GM21528 (cell line): Measurements from ENCODE around the gene TASL.
"Not testable (repeated sequence)": the region's sequence is repeated elsewhere in the genome, so short reads cannot be mapped to it uniquely, and the experiment has no call there.

Experiments
- ATAC-seq: cut with Tn5 transposase; IDR thresholded peaks from one replicate; pipeline ENCODE4 v1.9.1; 2021; ENCODE audit warnings: mild to moderate bottlenecking, moderate library complexity; ENCODE audit not compliant: unreplicated experiment, low FRiP score

Gene TASL

GRCh38 chrX:30577362-30577991, at the start of gene TASL:
Gene TASL, minus strand, starts transcription at chrX:30577766. Its CDS starts 17,411 bp downstream, at chrX:30560355.
- peak; percentile 84 for ATAC-seq

- ATAC-seq = no peak
These were observed 48.8 kb upstream of the TASL start for GRCh38 chrX:30626402-30626801.

DNA sequence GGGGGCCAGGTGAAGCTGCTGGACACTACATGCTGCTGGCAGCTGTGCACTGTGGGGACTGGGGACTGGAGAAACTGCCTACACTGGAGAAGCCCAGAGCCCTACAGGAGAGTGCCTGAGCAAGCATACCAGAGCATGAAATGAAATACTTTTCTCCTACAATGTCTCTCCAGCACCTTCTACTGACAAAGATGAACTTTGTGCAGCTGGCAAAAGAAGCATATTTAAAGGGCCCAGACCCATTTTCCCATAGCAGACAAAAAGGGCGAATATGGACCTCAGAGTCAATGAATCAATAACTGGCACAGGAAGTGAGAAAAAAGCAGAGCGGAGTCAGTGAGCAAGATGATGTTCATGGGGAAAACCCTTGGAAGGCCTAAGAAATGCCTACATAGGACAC, 44.8 kb upstream of the TASL start:
- ATAC-seq = no peak

DNA sequence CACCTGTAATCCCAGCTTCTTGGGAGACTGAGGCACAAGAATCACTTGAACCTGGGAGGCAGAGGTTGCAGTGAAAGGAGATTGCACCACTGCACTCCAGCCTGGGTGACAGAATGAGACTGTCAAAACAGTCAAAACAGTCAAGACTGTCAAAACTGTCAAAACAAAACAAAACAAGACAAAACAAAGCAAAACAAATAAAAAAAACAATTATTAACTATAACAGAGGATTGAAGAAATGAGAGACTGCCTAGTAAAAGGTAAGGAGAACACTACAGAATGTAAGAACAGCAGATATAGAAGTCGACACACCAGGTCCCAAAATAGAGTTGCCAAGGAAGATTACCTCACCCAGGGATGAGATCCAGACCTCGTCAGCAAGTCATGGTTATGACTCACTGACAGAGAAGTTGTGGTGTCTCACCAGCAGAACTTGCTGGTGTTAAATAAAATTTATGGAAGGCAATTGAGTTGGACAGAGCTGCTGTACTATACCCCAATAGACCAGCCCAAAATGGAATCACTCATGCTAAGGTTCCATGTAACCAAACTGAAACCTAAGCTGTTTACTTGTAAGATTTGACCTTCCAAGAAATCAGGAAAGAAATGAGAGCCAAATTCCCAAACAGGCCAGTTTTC, 43.5 kb upstream of the TASL start:
- ATAC-seq = no peak

DNA sequence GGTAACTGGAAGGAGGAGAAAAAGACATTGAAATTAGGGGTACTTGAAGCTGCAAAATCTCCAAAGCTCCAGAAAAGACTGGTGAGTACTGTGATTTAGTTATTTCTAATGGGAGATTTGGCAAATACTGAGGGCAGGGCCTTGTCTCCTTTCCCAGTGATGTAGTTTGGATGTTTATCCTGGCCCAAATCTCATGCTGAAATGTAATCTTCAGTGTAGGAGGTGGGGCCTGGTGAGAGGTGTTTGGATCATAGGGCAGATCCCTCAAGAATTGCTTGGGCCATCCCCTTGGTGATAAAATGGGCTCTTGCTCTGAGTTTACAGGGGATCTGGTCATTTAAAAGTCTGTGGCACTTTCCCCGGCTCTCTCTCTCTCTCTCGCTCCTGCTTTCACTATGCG, 42.6 kb upstream of the TASL start:
- ATAC-seq = no peak

DNA sequence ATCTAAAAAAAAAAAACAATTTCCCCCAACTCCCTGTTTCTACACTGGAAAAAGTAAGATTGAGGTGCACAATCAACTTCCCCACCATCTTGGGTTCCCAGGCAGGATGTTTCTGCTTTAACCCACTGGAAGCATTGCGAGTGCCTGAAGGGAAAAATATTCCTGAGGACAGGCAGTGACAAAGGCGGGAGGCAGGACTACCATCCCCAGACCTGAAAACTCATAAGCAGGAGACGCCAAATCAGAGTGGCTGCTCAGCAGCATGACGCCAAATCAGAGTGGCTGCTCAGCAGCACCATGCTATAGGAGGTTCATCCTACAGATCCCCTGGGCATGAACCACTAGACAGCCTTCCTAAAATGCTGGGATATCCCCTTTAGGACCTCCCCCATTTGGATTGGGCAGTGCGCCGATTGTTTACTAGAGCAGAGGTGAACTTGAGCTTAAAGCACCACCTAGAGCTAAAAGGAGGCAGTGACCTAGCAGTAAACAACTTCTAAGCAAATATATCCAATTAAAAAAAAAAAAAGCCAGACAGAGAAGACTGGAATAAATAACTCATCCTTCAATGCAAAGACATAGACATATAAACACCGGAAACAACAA, 40.7 kb upstream of the TASL start:
- ATAC-seq = no peak

GRCh38 chrX:30615229-30615628, 37.7 kb upstream of the TASL start:
- ATAC-seq = no peak

DNA sequence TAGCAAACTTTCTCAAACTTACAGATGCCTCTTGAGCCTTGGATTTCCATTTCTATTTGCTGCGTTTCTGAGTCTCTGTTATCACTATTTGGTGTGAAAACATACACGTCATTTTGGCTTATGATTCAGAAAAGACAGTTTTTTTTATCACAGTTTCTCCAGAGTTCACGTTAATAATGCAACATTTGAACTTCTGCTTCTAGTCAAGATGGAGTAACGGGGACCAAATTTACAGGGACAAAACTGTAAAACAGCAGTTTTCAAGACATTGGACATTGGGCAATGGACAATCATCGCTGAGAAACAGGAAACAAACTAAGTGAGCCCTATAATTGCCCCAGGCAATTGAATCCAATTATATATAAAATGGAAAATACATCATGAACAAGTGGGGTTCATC, 36.2 kb upstream of the TASL start:
- no peak for ATAC-seq

- no peak for ATAC-seq
These were observed 34.7 kb upstream of the TASL start for GRCh38 chrX:30612250-30612655.

GRCh38 chrX:30610026-30610425, 32.5 kb upstream of the TASL start:
- no peak for ATAC-seq

- ATAC-seq = no peak
These were observed 29.6 kb upstream of the TASL start for GRCh38 chrX:30607155-30607554.

DNA sequence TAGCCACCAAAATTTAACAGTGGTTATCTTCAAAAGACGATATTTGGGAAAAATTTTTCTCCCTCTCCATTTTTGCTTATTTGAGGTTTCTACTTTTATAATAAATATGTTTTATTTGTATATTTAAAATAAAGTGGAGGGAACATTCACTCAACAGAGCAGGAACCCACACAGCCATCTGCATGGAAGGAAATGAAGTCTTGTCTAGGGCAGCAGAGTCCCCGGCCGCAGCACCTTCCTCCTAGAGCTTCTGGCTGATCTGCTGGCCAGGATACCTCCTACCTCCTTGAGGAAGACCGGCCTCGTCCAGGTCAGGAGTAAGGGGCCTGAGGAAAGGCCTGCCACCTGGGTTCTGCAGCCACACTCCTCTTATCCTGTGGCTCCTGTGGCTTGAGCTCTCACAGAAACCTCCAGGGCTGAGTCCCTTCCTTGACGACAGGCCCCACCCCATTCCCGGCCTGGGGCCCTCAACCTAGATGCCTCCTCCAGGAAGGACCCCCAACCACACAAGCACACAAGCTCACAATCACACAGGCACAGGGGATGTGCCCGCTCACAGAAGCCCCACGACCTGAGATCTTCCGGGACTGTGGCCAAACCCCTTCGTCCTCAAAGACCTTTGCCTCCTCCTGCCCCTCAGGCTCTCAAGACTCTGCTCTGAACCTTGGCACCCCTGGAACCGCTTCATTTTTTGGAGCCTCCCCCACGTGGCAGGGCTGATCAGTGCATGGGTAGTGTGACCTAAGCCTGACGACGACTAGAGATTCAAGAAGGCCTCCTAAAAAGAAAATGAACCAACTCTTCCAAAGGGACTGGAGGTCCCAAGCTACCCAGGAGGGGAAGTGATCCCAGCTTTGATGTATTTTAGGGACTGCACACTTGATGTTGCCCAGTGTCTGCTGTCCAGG, 23.0 kb upstream of the TASL start:
- not testable (repeated sequence) for ATAC-seq

DNA sequence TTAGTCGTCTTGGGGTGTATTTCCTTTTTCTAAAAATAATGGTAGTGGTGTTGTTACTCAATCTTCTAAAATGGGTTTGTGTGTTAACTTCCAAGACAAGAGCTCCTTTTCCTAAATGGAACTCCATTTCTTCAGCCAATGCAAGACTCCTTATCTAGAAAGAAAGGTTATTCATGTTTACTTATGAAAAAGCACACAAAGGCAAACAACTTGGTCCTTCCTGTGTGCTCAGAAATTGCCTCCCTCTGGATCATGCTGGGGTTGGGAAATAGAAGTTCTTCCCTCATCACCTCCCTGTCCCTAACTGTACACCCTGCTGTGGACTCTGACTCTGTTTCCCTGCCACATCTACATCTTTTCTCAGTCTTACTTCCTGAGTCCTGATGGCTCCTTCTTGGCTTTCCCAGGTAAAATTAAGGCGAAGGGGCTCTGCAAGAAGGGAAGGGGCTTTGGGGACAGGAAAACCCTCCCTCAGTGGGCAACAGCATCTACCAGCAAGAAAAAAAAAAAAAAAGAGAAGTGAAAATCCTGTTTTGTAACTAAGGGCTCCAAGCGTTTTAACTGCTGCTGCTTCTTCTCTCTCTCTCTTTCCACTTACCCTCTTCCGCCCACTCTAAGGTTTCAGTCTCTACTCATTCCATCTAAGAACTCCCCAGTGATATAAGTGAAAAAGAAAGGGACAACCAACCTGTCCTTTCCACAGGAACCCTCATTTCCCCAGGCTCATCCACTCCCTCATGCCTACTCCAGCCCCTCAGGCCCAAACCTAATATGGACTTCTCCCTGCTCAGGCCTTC, 19.8 kb upstream of the TASL start:
- ATAC-seq = peak; percentile 83

- peak; percentile 68 for ATAC-seq
These were observed 16.1 kb upstream of the TASL start for GRCh38 chrX:30593440-30594200.

GRCh38 chrX:30592831-30593230, 15.3 kb upstream of the TASL start:
- no peak for ATAC-seq

- no peak for ATAC-seq
These were observed 12.8 kb upstream of the TASL start for GRCh38 chrX:30590368-30590767.

GRCh38 chrX:30589146-30589888, 11.8 kb upstream of the TASL start:
- ATAC-seq = no peak

DNA sequence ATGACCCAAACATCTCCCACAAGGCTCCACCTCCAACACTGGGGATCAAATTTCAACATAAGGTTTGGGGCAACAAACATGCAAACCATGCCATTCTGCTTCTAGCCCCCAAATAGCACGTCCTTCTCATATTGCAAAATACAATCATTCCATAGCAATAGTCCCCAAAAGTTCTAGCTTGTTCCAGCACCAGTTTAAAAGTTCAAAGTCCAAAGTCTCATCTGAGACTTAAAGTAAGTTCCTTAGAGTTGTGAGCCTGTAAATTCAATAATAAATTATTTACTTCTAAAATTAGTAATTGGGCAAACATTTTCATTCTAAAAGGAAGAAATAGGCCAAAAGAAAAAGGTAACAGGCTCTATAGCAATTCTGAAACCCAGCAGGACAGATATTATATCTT, 8.9 kb upstream of the TASL start:
- no peak for ATAC-seq

DNA sequence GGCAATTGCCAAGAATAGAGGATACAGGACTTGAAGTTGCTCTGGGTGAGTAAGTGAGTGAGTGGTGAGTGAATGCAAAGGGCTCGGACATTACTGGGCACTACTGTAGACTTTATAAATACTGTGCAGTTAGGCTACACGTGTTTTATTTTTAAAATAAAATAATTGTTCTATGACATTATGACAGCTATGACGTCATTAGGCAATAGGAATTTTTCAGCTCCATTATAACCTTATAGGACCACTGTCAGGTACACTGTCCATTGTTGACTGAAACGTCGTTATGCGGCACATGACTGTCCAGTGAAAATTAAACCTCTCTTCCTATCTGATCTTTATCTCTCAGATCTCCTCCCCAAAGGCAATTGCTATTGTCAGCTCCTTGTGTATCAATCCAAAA, 5.1 kb upstream of the TASL start:
- no peak for ATAC-seq
